HepG2 (cell line): ENCODE results near the gene ERBB4. TPM values are rescaled to one million over a fixed set of nuclear protein-coding genes. Genes with fewer than 3 reads are reported as not detected.

Source experiments
- ATAC-seq: fragments of 200-7000 bp; cut with Tn5 transposase; 3 replicates; pipeline ENCODE4 v1.9.1; 2020; ENCODE audit warnings: mild to moderate bottlenecking, moderate library complexity
- BruUV-seq: library from RNA; stranded (reverse); fragments of 400-500 nt; replicated peaks from 2 replicates; lab custom pipeline; 2021; lab: Mats Ljungman, UMichigan
- CTCF ChIA-PET: fragments of 300-600 bp; formaldehyde crosslinking; extraction: SDS; loops from one replicate; lab custom pipeline; 2021; ENCODE audit warnings: low total read pairs, inconsistent platforms, low intra/inter-chr PET ratio; lab: Yijun Ruan, JAX
- POLR2A ChIA-PET: fragments of 350-600 bp; sonication (Branson Sonifier 250); formaldehyde crosslinking; loops from one replicate; lab custom pipeline; 2020; ENCODE audit warnings: antibody characterized with exemption, inconsistent platforms; lab: Yijun Ruan, JAX
- DNase-seq: peaks from one replicate; pipeline ENCODE4 v3.0.0-alpha.2; 2015; ENCODE audit warnings: low spot score
- FAIRE-seq: peaks from 3 replicates; lab custom pipeline; 2011; peaks lifted over from hg19 to GRCh38; lab: Jason Lieb, UNC
- H2AFZ ChIP-seq: one replicate; pipeline ENCODE4 v1.6.1; 2011; ENCODE audit warnings: low read length, inconsistent platforms
- H3K27ac ChIP-seq: fragments of 300-600 bp; 3 replicates; pipeline ENCODE4 v1.8.0; 2011; ENCODE audit warnings: mixed run types, mild to moderate bottlenecking, mixed read lengths, low read length, inconsistent platforms; ENCODE audit not compliant: insufficient read depth; ENCODE audit errors: extremely low read length
- H3K27me3 ChIP-seq, 2 experiments: fragments of 200-600 bp in 1 of 2; 2 replicates in 1 of 2; 3 replicates in 1 of 2; pipeline versions ENCODE4 v1.6.0 to v1.8.0; 2011; ENCODE audit warnings: low read length in 2 of 2, mild to moderate bottlenecking in 2 of 2, moderate library complexity in 2 of 2, inconsistent platforms in 1 of 2; ENCODE audit not compliant: insufficient read depth in 2 of 2, control insufficient read depth in 1 of 2
- H3K36me3 ChIP-seq, 2 experiments: fragments of 200-600 bp in 1 of 2; replicated peaks in 1 of 2; 2 replicates in 1 of 2; 3 replicates in 1 of 2; pipeline versions ENCODE4 v1.5.1 to v1.8.0; 2011; ENCODE audit warnings: low read length in 2 of 2, inconsistent platforms in 1 of 2; ENCODE audit not compliant: insufficient read depth in 2 of 2, control insufficient read depth in 1 of 2
- H3K4me1 ChIP-seq: 2 replicates; pipeline ENCODE4 v1.5.1; 2012; ENCODE audit warnings: low read length, inconsistent platforms; ENCODE audit not compliant: insufficient read depth
- H3K4me2 ChIP-seq: 2 replicates; pipeline ENCODE4 v1.6.0; 2011; ENCODE audit warnings: low read depth, low read length, inconsistent platforms
- H3K4me3 ChIP-seq, 3 experiments: fragments of 200-600 bp in 1 of 3; sonication (generic), shearing (Covaris generic) in 1 of 3; replicated peaks in 1 of 3; 2 replicates each; pipeline ENCODE4 v1.5.1; 2011 to 2016; ENCODE audit warnings: low read length in 3 of 3, inconsistent platforms in 2 of 3, low read depth in 2 of 3, mild to moderate bottlenecking in 2 of 3, control low read depth in 1 of 3, mixed read lengths in 1 of 3; ENCODE audit not compliant: insufficient read depth in 1 of 3
- H3K79me2 ChIP-seq: one replicate; pipeline ENCODE4 v1.6.1; 2011; ENCODE audit warnings: low read length, inconsistent platforms; ENCODE audit not compliant: insufficient read depth
- H3K9ac ChIP-seq: 2 replicates; pipeline ENCODE4 v1.6.0; 2011; ENCODE audit warnings: mild to moderate bottlenecking, low read depth, low read length, inconsistent platforms; ENCODE audit not compliant: insufficient read depth
- H3K9me3 ChIP-seq: 2 replicates; pipeline ENCODE4 v1.5.1; 2012; ENCODE audit warnings: mild to moderate bottlenecking, low read length
- H4K20me1 ChIP-seq: 2 replicates; pipeline ENCODE4 v1.6.0; 2011; ENCODE audit warnings: inconsistent platforms, mild to moderate bottlenecking, low read length, moderate library complexity; ENCODE audit not compliant: insufficient read depth
- HMGA1 ChIP-seq: sonication (generic); formaldehyde crosslinking; conservative IDR thresholded peaks from 2 replicates; pipeline ENCODE4 v1.4.0; 2020; ENCODE audit warnings: missing genetic modification reagents
- KDM4B ChIP-seq: sonication (generic); formaldehyde crosslinking; IDR thresholded peaks from 2 replicates; pipeline ENCODE4 v1.4.0; 2020; ENCODE audit warnings: missing genetic modification reagents
- MATR3 ChIP-seq: sonication (generic); formaldehyde crosslinking; IDR thresholded peaks from 2 replicates; pipeline ENCODE4 v1.4.0; 2020; ENCODE audit warnings: missing genetic modification reagents
- MBD4 ChIP-seq: IDR thresholded peaks from 2 replicates; pipeline ENCODE4 v1.6.1; 2012; ENCODE audit warnings: low read length, inconsistent platforms, borderline replicate concordance
- ZNF224 ChIP-seq: sonication (generic); formaldehyde crosslinking; IDR thresholded peaks from 2 replicates; pipeline ENCODE4 v1.5.0; 2020; ENCODE audit warnings: mild to moderate bottlenecking, missing genetic modification reagents
- ZNF30 ChIP-seq: sonication (generic); formaldehyde crosslinking; IDR thresholded peaks from 2 replicates; pipeline ENCODE4 v1.5.0; 2020; ENCODE audit warnings: mild to moderate bottlenecking, missing genetic modification reagents
- WGBS: methylation state at CpG from one replicate; pipeline ENCODE4 v1.1.6; 2017; ENCODE audit warnings: low lambda C conversion rate; 5-methylcytosine and 5-hydroxymethylcytosine counted together
- in situ Hi-C: cut with HindIII; loops from 2 replicates; pipeline ENCODE4 v1.10.0; 2017; ENCODE audit warnings: low pct_unique_long_range_greater_than_20kb; ENCODE audit not compliant: extremely low pct_ligation_motif_present
- intact Hi-C: fragments of 100-400 bp; cut with micrococcal nuclease; formaldehyde crosslinking; loops from one replicate; pipeline ENCODE4 v1.10.0; 2022; ENCODE audit not compliant: unreplicated experiment
- polyA plus RNA-seq, 8 experiments: library from polyadenylated mRNA; depleted of rRNA in 3 of 8; stranded (reverse) in 7 of 8; unstranded in 1 of 8; fragments of >200 nt; fragmentation: Illumina TruSeq in 4 of 8; extraction: Trizol in 4 of 8; gene quantifications; 2 replicates each; pipeline versions ENCODE4 v1.2.1 to v1.2.3, GENCODE V29; 2011 to 2016; ENCODE audit warnings: low read depth in 4 of 8, missing spikeins in 1 of 8, mixed read lengths in 1 of 8; ENCODE audit not compliant: insufficient read depth in 1 of 8
- total RNA-seq, 5 experiments: library from RNA; depleted of rRNA; stranded (reverse); fragments of >200 nt; fragmentation: Illumina TruSeq; extraction: Trizol; gene quantifications; 2 replicates each; pipeline ENCODE4 v1.2.3, GENCODE V29; 2016; ENCODE audit warnings: low read depth in 1 of 5
- TF ChIP-seq, protein P1 (sequence below): sonication (generic); formaldehyde crosslinking; IDR thresholded peaks from 2 replicates; pipeline ENCODE4 v1.5.1; 2020; ENCODE audit warnings: mild to moderate bottlenecking, missing genetic modification reagents, borderline replicate concordance
- TF ChIP-seq, protein P2 (sequence below): sonication (generic); formaldehyde crosslinking; conservative IDR thresholded peaks from 2 replicates; pipeline ENCODE4 v1.4.0; 2020; ENCODE audit warnings: missing genetic modification reagents
- TF ChIP-seq, protein P3 (sequence below): sonication (generic); formaldehyde crosslinking; IDR thresholded peaks from 2 replicates; pipeline ENCODE4 v1.4.0; 2020; ENCODE audit warnings: mild to moderate bottlenecking, missing genetic modification reagents

The ERBB4 gene
- total and polyA plus RNA-seq, 2 of the 13 experiments (the other 11 are each of a cell fraction or from before 2014, with no cell fraction given): not detected

DNA sequence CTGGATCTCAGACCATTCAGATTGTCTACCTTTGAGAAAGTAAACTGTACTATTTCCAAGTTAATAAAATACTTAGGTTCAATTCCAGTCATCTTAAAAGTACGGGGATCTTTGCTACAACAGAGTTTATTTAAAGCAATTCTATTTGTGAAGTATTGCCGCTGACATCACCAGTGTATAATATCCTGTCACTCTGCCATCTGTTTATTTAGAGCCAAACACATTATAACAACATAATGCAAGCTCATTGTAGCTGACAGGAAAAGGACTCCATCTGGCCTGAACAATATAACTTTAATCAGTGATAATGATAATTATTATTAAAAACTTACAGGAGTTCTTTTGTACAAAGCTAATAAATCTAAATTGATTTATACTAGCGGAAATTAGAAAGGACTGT lies 786.8 kb downstream of the ERBB4 start:
- Histone ChIP-seq H3K4me2 (no peak overlapping the region), H3K9ac (no peak overlapping the region), H3K36me3 (no peaks in the 10 kb centered on the region), H3K27me3 (no peaks in the 10 kb centered on the region), H3K4me3 (no peak overlapping the region), H3K79me2 (no peaks in the 10 kb centered on the region), H4K20me1 (no peaks in the 10 kb centered on the region), H3K9me3 (no peaks in the 10 kb centered on the region), H3K4me1 (no peaks in the 10 kb centered on the region), H2AFZ (no peak overlapping the region)
- no peak for FAIRE-seq
- ATAC-seq: no peak
- WGBS: 10% methylated on average over 3 of the region's 3 CpGs
- TF ChIP-seq HMGA1 (CRISPR knock-in tag) (no peak), ZNF224 (CRISPR knock-in tag) (no peak), MBD4 (no peak), MATR3 (CRISPR knock-in tag) (no peak), KDM4B (CRISPR knock-in tag) (no peak), ZNF30 (no peak)
- TF ChIP-seq, protein P1, sequence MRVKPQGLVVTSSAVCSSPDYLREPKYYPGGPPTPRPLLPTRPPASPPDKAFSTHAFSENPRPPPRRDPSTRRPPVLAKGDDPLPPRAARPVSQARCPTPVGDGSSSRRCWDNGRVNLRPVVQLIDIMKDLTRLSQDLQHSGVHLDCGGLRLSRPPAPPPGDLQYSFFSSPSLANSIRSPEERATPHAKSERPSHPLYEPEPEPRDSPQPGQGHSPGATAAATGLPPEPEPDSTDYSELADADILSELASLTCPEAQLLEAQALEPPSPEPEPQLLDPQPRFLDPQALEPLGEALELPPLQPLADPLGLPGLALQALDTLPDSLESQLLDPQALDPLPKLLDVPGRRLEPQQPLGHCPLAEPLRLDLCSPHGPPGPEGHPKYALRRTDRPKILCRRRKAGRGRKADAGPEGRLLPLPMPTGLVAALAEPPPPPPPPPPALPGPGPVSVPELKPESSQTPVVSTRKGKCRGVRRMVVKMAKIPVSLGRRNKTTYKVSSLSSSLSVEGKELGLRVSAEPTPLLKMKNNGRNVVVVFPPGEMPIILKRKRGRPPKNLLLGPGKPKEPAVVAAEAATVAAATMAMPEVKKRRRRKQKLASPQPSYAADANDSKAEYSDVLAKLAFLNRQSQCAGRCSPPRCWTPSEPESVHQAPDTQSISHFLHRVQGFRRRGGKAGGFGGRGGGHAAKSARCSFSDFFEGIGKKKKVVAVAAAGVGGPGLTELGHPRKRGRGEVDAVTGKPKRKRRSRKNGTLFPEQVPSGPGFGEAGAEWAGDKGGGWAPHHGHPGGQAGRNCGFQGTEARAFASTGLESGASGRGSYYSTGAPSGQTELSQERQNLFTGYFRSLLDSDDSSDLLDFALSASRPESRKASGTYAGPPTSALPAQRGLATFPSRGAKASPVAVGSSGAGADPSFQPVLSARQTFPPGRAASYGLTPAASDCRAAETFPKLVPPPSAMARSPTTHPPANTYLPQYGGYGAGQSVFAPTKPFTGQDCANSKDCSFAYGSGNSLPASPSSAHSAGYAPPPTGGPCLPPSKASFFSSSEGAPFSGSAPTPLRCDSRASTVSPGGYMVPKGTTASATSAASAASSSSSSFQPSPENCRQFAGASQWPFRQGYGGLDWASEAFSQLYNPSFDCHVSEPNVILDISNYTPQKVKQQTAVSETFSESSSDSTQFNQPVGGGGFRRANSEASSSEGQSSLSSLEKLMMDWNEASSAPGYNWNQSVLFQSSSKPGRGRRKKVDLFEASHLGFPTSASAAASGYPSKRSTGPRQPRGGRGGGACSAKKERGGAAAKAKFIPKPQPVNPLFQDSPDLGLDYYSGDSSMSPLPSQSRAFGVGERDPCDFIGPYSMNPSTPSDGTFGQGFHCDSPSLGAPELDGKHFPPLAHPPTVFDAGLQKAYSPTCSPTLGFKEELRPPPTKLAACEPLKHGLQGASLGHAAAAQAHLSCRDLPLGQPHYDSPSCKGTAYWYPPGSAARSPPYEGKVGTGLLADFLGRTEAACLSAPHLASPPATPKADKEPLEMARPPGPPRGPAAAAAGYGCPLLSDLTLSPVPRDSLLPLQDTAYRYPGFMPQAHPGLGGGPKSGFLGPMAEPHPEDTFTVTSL (CRISPR knock-in tag): no peak
- TF ChIP-seq, protein P2, sequence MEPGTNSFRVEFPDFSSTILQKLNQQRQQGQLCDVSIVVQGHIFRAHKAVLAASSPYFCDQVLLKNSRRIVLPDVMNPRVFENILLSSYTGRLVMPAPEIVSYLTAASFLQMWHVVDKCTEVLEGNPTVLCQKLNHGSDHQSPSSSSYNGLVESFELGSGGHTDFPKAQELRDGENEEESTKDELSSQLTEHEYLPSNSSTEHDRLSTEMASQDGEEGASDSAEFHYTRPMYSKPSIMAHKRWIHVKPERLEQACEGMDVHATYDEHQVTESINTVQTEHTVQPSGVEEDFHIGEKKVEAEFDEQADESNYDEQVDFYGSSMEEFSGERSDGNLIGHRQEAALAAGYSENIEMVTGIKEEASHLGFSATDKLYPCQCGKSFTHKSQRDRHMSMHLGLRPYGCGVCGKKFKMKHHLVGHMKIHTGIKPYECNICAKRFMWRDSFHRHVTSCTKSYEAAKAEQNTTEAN (CRISPR knock-in tag): no peak
- TF ChIP-seq, protein P3, sequence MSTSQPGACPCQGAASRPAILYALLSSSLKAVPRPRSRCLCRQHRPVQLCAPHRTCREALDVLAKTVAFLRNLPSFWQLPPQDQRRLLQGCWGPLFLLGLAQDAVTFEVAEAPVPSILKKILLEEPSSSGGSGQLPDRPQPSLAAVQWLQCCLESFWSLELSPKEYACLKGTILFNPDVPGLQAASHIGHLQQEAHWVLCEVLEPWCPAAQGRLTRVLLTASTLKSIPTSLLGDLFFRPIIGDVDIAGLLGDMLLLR (CRISPR knock-in tag): no peak
- TF ChIP-seq, all 625 proteins: peak for 0
- CTCF ChIA-PET: no interaction called here
- intact Hi-C loops: no loop called here
- no TSS peak for BruUV-seq
- no peak overlapping the region for H3K27ac ChIP-seq
- DNase-seq: no peak
- in situ Hi-C loops: no loop called here
- POLR2A ChIA-PET: no interaction called here
